A172 (cell line): ENCODE data around the gene MYO3A. TPM values are rescaled to one million over a fixed set of nuclear protein-coding genes. Genes with fewer than 3 reads are reported as not detected.

Experiments
- DNase-seq: peaks from one replicate; pipeline ENCODE4 v3.0.0-alpha.2; 2015; ENCODE audit warnings: low spot score
- total RNA-seq: library from RNA; depleted of rRNA; stranded (reverse); fragments of >200 nt; shearing (Covaris generic); gene quantifications from 2 replicates; pipeline ENCODE4 v1.2.3, GENCODE V29; 2014; rRNA removed

Gene MYO3A, protein sequence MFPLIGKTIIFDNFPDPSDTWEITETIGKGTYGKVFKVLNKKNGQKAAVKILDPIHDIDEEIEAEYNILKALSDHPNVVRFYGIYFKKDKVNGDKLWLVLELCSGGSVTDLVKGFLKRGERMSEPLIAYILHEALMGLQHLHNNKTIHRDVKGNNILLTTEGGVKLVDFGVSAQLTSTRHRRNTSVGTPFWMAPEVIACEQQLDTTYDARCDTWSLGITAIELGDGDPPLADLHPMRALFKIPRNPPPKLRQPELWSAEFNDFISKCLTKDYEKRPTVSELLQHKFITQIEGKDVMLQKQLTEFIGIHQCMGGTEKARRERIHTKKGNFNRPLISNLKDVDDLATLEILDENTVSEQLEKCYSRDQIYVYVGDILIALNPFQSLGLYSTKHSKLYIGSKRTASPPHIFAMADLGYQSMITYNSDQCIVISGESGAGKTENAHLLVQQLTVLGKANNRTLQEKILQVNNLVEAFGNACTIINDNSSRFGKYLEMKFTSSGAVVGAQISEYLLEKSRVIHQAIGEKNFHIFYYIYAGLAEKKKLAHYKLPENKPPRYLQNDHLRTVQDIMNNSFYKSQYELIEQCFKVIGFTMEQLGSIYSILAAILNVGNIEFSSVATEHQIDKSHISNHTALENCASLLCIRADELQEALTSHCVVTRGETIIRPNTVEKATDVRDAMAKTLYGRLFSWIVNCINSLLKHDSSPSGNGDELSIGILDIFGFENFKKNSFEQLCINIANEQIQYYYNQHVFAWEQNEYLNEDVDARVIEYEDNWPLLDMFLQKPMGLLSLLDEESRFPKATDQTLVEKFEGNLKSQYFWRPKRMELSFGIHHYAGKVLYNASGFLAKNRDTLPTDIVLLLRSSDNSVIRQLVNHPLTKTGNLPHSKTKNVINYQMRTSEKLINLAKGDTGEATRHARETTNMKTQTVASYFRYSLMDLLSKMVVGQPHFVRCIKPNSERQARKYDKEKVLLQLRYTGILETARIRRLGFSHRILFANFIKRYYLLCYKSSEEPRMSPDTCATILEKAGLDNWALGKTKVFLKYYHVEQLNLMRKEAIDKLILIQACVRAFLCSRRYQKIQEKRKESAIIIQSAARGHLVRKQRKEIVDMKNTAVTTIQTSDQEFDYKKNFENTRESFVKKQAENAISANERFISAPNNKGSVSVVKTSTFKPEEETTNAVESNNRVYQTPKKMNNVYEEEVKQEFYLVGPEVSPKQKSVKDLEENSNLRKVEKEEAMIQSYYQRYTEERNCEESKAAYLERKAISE (N-terminal part only)
- total RNA-seq: not detected in 2 replicates

DNA sequence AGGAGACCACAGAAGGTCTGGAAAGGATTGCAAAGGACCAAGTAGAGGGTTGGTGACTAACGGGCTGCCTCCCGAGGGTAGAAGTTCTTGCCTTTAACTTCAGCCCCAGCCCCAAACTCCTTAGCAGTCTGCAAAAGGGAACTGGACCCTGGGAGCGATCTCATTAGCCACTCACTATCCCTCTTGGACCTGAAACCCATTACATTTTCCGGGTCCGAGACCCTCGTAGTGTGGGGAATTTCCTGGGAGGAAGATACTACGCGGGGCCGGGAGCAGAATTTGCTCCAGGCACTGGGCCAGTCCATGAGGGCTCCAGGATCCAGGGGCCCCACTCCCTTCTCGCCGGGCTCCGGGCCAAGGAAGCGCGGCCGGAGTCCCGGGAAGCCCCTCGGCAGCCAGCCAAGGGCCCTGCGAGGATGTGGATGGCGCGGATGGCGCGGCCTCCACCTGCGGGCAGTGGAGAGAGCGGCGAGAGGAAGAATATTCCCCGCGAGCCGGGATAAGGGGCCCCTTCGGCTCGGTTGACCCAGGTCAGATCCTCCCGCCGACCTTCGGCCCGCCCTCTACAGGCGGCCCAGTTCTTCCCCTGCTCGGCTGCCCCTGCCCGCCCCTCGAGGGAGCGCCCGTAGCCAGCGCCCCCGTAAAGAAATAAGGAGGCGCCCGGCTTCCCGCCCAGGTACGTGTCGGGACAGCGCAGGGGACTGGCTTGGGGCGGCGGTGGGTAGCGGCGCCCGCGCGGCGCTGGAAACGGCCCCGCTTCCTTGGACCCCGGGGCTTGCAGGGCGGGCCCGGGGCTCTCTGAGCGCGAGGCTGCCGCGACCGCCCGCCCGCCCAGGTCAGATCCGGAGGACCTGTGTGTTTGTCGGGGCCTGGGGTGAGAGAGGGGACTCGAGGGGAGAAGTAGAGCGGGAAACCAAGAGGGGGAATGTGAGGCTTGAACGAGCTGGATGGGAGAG is at the start of gene MYO3A:
TSS of gene MYO3A (plus strand) at position 577 of the 956 bp plus-strand sequence. CDS start 17,882 bp downstream, outside the sequence.
- no peak for DNase-seq

DNA sequence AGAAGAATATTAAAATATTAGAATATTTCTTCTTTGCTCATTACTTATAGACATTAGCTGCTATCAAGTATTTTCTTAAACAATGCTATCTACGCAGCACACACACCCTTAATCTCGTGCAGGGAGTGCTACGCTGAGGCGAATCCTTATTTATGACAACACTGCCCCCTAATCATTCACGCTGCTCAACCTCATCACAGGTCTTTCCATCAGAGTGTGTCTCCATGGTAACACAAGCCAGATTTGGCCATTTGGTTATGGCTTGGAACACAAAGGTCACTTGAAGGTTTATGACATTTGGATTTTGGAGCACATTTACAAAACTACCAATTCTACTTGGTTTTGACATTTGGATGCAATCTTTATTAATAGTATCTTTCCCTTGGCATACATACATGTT is 45.4 kb upstream of the MYO3A start:
- DNase-seq: no peak

DNA sequence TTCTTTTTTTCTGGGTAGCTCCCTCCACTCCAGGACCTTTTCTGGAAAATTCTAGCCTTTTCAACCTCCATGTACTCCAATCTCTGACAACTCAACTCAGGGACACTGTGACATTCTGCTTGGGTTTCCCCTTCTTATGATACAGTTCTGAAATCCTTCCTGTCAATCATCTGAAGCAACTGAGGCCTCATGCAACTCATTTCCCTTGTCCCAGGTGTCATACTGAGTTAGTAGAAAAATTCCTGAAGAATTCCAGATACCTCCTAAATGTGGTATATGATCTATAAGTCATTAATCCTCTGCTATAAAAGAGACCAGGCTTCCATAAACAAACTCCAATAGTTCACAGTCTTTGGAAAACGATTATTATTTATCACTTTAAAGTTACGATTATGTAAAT is 43.0 kb upstream of the MYO3A start:
- DNase-seq: no peak

DNA sequence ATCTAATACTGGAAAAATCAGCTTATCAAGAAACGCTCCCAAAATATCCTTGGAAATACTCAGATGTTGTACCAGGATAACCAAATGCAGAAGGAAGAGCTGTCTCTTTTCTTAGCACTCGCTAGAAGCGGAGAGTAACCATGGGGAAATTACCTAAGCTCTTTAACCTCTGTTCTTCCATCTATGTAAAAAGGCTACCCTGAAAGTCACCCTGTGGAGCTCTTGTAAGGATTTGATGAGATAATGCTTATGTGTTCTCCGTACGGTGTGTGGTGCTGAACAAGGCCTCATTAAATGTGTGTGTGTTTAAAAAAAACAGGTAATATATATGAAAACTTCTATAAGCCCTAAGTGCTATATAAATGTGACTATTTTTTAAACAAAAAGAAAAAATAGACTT is 38.2 kb upstream of the MYO3A start:
- DNase-seq: no peak

DNA sequence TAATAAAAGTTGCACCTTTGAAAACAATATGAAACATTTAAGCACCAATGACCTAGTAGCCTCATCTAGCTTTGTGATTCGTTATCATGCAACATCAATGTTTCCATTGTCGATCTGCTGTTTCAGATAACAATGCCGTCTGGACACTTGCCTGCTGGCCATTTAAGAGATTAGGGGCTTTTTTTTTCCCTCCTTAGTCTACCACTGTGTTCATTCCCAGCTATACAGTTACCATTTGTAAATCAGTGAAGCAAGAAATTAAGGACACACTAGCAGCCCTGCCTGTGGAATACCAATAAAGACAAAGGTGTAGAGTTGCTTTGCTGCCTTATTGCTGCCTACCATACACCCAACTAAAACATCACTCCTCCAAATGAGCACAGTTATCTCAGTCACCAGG is 37.6 kb upstream of the MYO3A start:
- DNase-seq: no peak

DNA sequence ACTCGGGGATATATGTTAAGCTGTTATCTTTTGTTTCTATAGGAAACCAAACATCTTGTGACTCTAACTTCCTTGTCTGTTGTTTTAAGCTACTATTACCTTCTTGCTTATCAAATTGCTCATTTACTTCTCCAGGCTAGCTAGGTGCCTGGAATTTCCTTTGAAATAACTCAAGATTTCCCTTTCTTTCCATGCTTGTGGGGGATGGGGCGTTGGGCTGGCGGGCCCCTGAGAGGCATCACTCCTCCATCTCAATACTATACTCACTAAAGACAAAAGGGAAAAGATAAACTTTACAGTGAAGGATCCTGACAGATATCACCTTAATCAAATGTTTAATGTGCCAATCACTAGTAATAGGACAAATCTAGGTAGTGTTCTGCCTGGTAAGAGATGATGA is 34.7 kb upstream of the MYO3A start:
- DNase-seq: no peak

DNA sequence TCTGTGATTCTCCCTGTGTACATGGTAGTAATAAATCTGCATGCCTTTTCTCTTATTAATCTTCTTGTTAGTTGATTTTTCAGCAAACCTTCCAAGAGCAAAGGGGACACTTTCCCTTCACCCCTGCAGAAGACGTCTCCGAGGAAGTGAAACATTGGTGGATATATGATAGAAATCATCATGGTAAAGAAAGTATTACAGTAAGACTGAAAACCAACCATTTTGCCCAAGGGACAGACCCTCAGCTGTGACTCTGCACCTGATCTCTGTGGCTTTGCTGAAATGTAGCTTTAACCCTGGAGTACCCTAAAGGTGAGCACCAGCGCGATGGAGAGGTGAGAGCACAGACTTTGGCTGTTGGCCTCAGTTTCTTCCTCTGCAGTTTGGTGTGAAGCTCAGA is 32.8 kb upstream of the MYO3A start:
- no peak for DNase-seq

DNA sequence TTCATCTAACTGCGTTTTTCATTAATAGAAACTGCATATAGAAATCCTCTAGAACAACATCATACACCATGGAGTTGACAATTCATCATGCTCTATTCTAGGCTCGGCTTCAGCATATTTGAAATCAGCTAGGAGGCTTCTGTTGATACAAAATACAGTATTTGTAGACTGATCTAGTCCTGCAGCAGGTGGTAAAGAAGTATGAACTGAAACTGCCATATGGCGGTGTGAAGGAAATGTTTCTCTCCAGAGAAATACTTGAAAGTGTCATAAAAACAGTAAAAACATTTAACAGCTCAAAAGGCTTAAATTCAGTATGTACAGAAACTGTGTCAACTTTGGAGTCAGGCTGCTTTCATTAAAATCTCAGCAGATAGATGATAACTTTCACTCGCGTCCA is 32.0 kb upstream of the MYO3A start:
- no peak for DNase-seq

DNA sequence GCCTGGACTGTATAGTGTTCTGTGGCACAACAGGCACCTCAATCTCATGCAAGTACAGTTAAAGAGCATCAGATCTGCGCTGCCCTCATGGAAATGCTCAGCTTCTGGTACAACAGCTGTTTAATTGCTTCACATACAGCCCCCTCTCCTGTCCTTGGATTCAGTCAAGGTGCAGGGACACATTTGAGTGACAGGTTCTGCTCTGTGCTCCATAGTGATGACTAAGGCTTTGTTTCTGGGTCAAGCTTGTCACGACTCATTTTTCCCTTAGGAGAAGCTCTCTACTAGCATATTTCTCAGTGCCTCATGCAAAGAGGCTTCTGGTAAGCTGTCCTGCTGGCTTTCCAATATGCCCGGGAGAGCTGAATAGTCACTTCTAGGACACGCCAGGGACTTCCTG is 26.8 kb upstream of the MYO3A start:
- DNase-seq: no peak

DNA sequence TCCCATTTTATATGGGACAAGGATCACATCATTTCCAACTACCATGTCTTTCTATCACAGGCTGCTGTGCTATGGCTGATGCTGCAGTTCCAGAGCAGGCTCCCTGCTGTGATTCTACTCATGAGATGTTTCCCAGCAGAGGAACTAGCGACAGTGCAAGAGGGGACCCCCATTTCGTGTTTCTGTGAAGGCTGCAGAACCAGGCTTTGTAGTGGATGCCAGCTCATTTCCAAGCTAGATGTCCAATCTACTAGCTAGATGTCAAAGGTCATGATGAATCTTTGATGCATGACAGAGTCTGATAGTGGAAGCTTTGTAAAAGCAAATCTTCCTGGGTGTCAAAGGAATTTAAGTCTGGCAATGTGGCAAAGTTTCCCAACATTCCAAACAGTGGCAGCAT is 21.2 kb upstream of the MYO3A start:
- no peak for DNase-seq

DNA sequence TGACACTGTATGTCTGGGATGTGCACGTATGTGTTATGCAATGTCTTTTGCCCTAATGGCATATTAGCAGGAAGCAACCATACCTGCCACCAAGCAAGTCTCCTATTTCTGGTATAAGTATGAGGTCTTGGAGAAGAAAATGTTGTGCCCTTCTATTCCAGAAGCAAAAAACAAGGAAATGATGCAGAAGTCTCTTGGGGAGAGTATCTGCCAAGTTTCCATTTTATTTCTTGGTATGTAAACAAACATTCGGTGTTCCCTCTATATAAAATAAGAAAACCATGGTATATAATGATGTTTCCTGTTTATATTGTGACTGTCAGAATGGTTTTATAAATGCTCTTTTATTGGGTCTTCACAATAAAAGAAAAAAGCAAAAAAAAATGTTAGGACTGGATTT is 19.3 kb upstream of the MYO3A start:
- no peak for DNase-seq

DNA sequence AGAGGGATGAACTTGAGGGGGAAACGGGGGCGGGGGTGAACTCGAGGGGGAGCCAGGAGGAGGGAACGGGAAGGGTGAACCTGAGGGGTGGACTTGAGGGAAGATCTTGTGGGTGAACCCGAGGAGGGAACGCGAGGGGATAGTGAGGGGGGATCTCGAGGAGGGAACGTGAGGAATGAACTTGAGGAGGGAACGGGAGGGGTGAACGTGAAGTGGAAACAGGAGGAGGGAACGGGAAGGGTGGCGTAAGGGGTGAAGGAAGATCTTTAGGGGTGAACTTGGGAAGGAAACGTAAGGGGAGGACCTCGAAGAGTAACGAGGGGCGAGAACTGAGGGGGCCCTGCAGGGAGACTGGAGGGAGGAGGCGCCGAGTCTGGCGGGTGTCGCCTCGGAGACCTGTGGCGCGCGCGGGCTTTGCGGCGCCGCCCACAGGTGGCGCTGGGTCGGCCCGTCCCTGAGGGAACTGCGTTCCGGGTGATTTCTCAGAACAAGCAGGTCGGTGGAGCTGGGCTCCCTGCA is 651 bp downstream of the MYO3A start:
- DNase-seq: no peak

DNA sequence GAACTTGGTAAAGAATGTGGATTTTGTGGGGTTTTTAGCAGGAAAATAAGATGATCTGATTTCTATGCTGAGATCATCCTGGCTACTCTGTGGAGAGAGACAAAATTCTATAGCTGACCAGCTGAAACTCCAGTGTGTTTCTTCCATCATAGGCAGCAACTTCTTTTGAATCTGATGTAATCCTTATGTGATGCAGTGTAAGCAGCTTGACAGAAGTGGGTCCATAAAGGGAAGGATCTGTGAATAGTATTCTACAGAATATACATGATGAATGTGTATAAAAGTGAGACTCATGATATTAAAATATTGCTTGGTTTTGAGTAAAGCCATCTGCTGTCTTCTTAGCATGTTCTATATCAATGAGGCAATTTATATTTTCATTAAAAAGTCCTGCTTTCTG is 4.4 kb downstream of the MYO3A start:
- no peak for DNase-seq

DNA sequence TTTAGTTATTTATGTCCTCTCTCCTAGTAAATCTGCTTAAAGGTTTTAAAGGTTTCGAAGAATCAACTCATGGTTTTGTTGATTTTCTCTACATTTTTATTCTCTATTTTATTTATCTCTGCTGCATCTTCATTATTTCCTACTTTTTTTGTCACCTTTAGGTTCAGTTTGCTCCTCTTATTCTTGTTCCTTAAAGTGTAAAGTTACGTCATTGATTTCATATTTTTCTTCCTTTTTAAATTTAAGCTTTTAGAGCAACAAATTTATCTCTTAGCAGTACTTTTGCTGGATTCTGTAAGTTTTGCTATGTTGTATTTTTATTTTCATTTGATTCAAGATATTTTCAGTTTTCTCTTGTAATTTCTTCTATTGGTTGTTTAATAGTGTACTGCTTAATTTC is 10.7 kb downstream of the MYO3A start:
- DNase-seq: no peak

DNA sequence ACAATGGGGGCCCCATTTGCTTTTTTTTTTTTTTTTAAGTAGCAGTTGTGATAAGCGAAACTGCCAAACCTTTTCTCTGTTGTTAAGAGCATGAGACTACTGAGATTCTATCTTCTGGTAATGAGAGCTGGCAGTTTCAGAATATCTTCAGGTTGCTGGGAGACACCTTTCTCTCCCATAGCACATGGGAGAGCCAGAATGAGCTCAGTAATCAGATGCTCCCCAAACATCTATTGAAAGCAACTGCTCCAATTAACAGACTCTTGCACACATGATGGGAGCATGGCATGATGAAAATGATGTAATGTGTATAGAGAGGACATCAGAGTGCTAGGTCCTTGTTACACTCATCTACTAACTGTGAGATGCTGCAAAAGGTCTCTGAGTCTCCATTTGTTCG is 18.8 kb downstream of the MYO3A start:
- DNase-seq: no peak

DNA sequence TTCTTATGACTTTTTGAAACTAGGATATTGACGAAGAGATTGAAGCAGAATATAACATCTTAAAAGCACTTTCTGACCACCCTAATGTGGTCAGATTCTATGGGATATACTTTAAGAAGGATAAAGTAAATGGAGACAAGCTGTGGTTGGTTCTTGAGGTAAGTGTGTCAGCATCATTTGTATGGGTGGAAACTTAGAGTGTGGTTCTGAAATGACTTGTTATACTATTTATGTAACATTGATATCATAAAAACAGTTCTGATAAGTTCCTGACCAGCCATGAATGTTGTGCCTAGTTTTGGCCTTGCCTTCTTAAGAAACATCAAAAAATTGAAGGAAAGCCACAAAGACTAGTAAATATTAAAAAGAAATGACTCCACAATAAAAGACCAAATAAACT is 20.8 kb downstream of the MYO3A start:
- no peak for DNase-seq

DNA sequence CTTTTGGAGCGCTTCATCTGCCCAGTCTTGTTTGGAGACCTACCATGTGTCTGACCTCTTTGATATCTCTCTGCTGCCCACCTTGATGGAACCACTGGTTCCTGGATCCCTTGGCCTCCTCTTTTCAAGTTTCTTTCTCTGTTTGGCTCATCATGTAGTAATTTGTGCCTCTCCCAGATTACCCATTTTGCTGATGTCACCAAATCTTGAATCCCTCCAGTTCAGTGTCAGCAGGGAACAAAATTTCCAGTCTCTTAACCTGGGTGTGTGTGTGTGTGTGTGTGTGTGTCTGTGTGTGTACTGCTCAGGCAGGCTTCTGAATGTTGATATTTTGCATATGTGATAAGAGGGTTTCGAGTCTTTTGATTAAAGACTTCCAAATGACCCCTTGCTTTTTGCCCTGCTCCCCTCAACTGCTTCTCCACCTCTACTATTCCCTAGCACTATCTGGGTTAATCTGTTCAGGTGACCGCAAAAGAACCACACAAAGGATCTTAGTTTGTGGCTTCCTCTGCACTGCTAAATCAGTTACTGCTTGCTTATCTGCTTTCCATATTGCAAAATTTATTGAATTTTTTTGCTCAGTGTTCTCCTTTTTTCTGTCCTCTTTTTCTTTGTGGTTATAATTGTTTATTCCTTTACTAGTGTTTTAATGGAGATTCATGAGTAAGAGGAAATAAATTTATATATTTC is 25.7 kb downstream of the MYO3A start:
- no peak for DNase-seq

DNA sequence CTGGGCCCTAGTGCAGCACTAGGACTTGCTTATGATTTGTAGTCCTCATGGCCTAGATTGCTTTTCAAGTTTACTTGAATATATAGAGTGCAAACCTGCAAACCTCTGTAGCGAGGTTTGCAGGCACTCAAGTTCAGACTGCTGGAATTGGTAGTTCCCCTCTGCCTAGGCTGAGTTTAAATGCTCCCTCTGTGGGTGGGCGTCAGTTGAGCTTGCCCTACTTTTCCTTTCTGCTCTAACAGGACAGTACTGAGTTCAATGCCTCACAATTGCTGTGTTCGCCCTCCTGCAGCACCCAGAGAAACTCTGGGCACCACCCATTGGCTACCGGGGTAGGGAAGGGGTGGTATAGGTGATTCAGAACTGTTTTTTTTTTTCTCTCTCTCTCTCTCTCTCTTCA is 31.6 kb downstream of the MYO3A start:
- DNase-seq: no peak

DNA sequence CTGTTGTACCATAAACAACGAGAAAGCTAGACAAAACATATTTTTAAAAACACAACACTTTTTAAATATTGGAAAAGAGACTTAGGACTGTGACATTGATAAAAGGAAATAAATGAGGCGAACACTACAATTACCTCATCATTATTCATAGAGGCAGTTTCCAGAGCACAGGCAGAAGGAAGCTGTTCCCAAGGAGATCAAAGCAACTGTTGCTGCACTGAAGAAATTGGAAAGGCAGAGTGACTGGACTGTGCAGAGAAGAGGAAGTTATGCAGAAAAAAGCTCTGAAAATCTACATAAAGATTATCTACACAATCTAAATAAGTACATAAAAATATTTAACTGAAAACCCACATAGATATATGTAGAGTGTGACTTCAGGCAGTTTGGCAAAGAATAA is 32.8 kb downstream of the MYO3A start:
- DNase-seq: no peak

DNA sequence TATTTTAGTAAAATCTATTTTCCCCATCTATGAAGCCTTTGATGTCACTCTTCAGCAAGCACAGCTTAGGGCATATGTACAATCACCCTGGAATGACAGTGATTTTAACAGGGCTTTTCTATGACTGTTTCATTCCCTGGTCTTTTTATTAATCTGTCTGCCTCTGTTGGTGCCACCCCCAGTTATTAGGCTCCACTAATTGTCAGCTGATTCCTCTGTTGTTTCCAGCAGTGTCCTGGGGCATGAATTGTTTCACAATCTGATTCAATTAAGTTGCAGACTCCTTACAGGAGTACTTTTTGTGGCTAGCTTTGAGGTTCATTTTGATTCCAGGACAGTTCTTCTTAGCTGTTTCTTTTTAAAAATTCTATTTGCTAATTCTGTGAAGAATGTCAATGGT is 38.6 kb downstream of the MYO3A start:
- DNase-seq: no peak
